Epithelial cell of esophagus (primary cell): Measurements from ENCODE around the gene HDAC9.

Experiments used
- DNase-seq: peaks from one replicate; pipeline ENCODE4 v3.0.0; 2010; ENCODE audit warnings: low read depth
- H3K4me3 ChIP-seq: 2 replicates; pipeline ENCODE4 v1.5.1; 2011; ENCODE audit warnings: mild to moderate bottlenecking, low read length, control low read depth
- TF ChIP-seq, protein P1 (sequence below): IDR thresholded peaks from 2 replicates; pipeline ENCODE4 v1.5.1; 2011; ENCODE audit warnings: low read depth, mild to moderate bottlenecking, low read length, control low read depth, inconsistent platforms; ENCODE audit not compliant: insufficient read depth; ENCODE audit errors: missing control alignments

Gene HDAC9

DNA sequence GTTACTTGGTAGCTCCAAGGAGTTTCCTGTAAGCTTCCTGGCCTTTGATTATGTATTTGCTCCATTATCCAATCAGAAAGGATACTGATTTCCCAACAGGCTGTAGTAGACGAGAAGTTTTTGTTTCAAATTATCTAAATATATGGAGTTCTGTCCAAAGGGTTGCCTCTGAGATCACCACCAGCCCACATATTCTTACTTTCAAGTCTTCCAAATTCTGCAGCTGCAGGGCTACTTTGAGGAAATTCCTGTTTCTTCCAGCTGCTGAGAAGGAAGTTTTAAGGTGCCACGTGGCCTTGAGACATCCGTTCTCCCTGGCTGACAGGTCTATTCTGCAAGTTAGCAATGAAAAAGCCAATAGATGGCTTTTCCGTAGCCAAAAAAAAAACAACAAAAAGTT is 335.9 kb downstream of the HDAC9 start:
- TF ChIP-seq, protein P1, sequence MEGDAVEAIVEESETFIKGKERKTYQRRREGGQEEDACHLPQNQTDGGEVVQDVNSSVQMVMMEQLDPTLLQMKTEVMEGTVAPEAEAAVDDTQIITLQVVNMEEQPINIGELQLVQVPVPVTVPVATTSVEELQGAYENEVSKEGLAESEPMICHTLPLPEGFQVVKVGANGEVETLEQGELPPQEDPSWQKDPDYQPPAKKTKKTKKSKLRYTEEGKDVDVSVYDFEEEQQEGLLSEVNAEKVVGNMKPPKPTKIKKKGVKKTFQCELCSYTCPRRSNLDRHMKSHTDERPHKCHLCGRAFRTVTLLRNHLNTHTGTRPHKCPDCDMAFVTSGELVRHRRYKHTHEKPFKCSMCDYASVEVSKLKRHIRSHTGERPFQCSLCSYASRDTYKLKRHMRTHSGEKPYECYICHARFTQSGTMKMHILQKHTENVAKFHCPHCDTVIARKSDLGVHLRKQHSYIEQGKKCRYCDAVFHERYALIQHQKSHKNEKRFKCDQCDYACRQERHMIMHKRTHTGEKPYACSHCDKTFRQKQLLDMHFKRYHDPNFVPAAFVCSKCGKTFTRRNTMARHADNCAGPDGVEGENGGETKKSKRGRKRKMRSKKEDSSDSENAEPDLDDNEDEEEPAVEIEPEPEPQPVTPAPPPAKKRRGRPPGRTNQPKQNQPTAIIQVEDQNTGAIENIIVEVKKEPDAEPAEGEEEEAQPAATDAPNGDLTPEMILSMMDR: no peak
- peak; percentile 22 for DNase-seq

DNA sequence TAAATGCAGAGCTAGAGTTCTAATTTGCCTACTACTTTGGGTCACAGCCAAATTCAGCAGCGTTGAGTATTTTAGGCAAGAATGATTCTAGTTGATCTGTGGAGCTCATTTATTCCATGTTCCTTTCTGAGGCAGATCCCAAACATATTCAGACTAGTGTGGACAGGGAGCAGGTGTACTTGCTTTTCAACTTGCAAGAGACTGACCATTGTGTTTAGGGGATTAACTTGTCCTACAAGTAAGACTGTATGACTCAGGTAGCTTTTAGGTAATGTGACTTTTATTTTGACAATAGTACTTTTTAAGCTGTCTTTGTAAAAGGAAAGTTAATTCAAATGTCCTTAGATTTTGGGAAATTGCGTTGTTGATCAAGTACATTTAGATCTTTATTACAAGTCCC is 336.4 kb downstream of the HDAC9 start:
- no peak overlapping the region for H3K4me3 ChIP-seq
- peak; percentile 63 for DNase-seq
- TF ChIP-seq, protein P1: no peak

More for the DNA sequence above, 335.9 kb downstream of the HDAC9 start:
- H3K4me3 ChIP-seq: no peak overlapping the region

DNA sequence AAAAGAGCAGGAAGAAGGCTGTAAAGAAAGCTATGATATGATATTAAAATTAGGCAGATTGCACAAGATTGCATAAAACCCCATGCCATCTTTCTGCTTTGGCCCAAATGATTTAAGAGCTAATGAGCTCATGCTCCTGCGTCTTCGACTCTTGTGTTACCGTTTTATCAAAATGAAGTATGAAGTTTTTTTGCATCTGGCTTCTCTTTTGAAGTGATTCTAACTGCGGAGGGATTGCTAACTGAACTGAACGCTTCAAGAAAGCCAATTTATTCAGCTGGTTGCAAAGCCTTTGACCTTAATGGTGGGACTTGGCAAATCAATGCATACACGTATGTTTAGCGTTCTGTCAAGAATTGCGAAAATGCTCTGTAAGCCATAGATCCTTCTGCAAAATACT is 339.0 kb downstream of the HDAC9 start:
- TF ChIP-seq, protein P1: no peak
- no peak for DNase-seq

DNA sequence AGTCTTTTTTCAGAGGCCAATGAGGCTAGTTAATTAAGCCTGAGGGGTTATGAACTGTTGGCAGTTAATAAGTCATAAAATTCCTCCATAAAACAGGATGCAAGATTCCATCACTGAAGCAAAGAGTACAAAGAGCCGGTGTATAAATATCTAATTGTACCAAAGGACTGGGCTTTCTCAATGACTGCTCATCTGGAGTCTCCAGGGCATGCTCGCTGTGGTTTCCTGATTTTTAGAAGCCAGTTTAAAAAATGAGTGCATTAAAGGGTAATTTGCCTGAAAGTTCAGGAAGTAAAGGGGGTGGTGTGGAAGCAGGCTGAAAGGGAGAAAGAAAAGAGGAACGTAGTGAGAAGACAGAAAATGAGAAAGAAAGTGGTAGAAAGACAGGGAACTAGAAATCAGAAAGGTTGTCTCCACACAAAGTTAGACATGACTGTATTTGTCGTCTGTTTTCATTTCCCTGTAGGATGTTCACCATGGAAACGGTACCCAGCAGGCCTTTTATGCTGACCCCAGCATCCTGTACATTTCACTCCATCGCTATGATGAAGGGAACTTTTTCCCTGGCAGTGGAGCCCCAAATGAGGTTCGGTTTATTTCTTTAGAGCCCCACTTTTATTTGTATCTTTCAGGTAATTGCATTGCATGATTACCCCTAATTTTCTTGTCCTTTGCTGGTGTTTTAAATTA is 339.6 kb downstream of the HDAC9 start:
- no peak for DNase-seq
- TF ChIP-seq, protein P1: no peak
- H3K4me3 ChIP-seq: no peak overlapping the region

More for the DNA sequence above, 339.0 kb downstream of the HDAC9 start:
- H3K4me3 ChIP-seq: no peak overlapping the region

DNA sequence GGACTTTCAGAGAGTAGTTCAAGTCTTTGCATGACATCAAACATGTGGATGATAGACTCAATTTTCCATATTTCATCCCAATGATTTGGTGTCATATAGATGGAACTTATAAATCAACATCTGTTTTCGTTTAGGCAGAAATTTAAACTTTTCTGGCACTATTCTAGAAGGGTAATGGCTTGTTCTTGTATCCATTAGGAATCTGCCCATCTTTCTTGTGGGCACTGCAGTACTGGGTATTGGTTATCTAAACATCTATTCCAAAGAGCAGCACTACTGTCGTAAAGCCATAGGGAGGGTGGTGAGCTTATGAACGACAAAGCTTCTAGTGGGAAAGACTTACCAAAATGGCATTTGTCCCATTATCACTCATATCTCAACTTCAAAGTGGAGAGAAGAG is 348.4 kb downstream of the HDAC9 start:
- TF ChIP-seq, protein P1: no peak
- no peak for DNase-seq
- H3K4me3 ChIP-seq: no peak overlapping the region

DNA sequence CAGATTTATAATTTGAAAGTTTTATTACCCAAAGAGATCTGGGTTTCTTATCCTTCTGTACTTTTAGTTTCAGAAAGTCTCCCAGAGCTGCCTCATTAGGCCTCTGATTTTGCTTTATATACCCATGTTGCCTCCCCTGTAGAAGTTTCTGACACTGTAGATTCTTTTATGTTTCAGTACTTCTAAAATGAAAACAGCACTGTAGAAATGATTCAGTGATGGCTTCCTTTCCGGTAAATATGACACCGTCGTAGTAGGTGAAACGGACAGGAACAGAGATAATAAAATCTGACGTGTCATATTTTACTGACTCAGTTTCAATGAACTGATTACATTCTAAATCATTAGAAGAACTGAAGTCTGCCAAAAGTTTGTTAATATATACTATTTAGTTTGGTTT is 349.2 kb downstream of the HDAC9 start:
- no peak overlapping the region for H3K4me3 ChIP-seq
- DNase-seq: no peak
- TF ChIP-seq, protein P1: no peak

DNA sequence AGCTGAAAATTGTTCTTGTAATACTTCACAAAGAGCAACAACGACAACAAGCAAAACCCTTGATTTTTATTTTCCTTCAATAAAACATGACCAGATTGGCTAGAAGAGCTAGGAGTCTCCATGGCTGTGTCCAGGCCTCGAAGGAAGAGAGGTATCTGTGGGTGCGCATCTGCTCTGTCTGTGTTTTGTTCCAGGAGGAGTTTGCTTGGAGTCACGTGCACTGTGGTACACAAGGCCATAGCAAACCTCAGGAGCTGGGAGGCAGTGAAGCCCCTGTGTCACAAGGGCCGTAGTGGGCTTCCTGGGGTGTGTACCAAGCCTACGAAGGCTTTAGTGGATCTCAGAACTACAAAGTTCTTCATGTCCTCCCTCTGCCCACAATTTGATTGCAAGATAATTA is 350.2 kb downstream of the HDAC9 start:
- TF ChIP-seq, protein P1: no peak
- DNase-seq: no peak
- H3K4me3 ChIP-seq: no peak overlapping the region
